ENCODE results near the gene C5orf15.

Gene C5orf15

GRCh38 chr5:133994297-133994989 lies 26.0 kb upstream of the C5orf15 start:
- WGBS, 2 experiments: 84 to 88% methylated on average over 9 of the region's 9 CpGs
- Histone ChIP-seq H3K27me3 (ENCODE audit: control insufficient read depth, insufficient read depth, low read length, poor library complexity, severe bottlenecking) (no peaks in the 10 kb centered on the region), H3K27ac (ENCODE audit: insufficient read depth, low read depth, low read length, poor library complexity, severe bottlenecking) (no peak overlapping the region), H3K4me1 (ENCODE audit: control insufficient read depth, insufficient read depth, low read length) (peaks cover 13% of the 10 kb centered on the region), H3K36me3 (ENCODE audit: control insufficient read depth, insufficient read depth, low read length) (peaks cover 12% of the 10 kb centered on the region), H3K9me3 (ENCODE audit: control insufficient read depth, low read length) (no peaks in the 10 kb centered on the region), H3K4me3 (ENCODE audit: insufficient read depth, low read depth, low read length) (no peak overlapping the region)

- H3K9me3 ChIP-seq (ENCODE audit: control insufficient read depth, low read length): no peaks in the 10 kb centered on the region
- peaks cover 17% of the 10 kb centered on the region for H3K36me3 ChIP-seq (ENCODE audit: control insufficient read depth, insufficient read depth, low read length)
- no peak overlapping the region for H3K27ac ChIP-seq (ENCODE audit: insufficient read depth, low read depth, low read length, poor library complexity, severe bottlenecking)
- H3K4me1 ChIP-seq (ENCODE audit: control insufficient read depth, insufficient read depth, low read length): peaks cover 13% of the 10 kb centered on the region
- no peak overlapping the region for H3K4me3 ChIP-seq (ENCODE audit: insufficient read depth, low read depth, low read length)
- WGBS, 2 experiments: 93 to 95% methylated on average over 2 of the region's 2 CpGs
- no peaks in the 10 kb centered on the region for H3K27me3 ChIP-seq (ENCODE audit: control insufficient read depth, insufficient read depth, low read length, poor library complexity, severe bottlenecking)
These were observed 24.9 kb upstream of the C5orf15 start for GRCh38 chr5:133993185-133993936.

- no peaks in the 10 kb centered on the region for H3K27me3 ChIP-seq (ENCODE audit: control insufficient read depth, insufficient read depth, low read length, poor library complexity, severe bottlenecking)
- H3K36me3 ChIP-seq (ENCODE audit: control insufficient read depth, insufficient read depth, low read length): peaks cover 17% of the 10 kb centered on the region
- WGBS, 2 experiments: 95 to 97% methylated on average over 8 of the region's 8 CpGs
These were observed 24.2 kb upstream of the C5orf15 start for GRCh38 chr5:133992429-133993155.

GRCh38 chr5:133991171-133991910 lies 22.9 kb upstream of the C5orf15 start:
- Histone ChIP-seq H3K36me3 (ENCODE audit: control insufficient read depth, insufficient read depth, low read length) (peaks cover 24% of the 10 kb centered on the region), H3K27ac (ENCODE audit: insufficient read depth, low read depth, low read length, poor library complexity, severe bottlenecking) (no peak overlapping the region), H3K27me3 (ENCODE audit: control insufficient read depth, insufficient read depth, low read length, poor library complexity, severe bottlenecking) (no peaks in the 10 kb centered on the region), H3K4me3 (ENCODE audit: insufficient read depth, low read depth, low read length) (no peak overlapping the region), H3K4me1 (ENCODE audit: control insufficient read depth, insufficient read depth, low read length) (peaks cover 13% of the 10 kb centered on the region), H3K9me3 (ENCODE audit: control insufficient read depth, low read length) (no peaks in the 10 kb centered on the region)
- 96 to 98% methylated on average over 5 of the region's 5 CpGs for WGBS, 2 experiments

More at GRCh38 chr5:133992429-133993155, 24.2 kb upstream of the C5orf15 start:
- Histone ChIP-seq H3K9me3 (ENCODE audit: control insufficient read depth, low read length) (no peaks in the 10 kb centered on the region), H3K4me1 (ENCODE audit: control insufficient read depth, insufficient read depth, low read length) (peaks cover 13% of the 10 kb centered on the region), H3K4me3 (ENCODE audit: insufficient read depth, low read depth, low read length) (no peak overlapping the region), H3K27ac (ENCODE audit: insufficient read depth, low read depth, low read length, poor library complexity, severe bottlenecking) (no peak overlapping the region)

- Histone ChIP-seq H3K36me3 (ENCODE audit: control insufficient read depth, insufficient read depth, low read length) (peaks cover 28% of the 10 kb centered on the region), H3K27ac (ENCODE audit: insufficient read depth, low read depth, low read length, poor library complexity, severe bottlenecking) (no peak overlapping the region), H3K4me1 (ENCODE audit: control insufficient read depth, insufficient read depth, low read length) (peaks cover 3% of the 10 kb centered on the region), H3K4me3 (ENCODE audit: insufficient read depth, low read depth, low read length) (no peak overlapping the region), H3K9me3 (ENCODE audit: control insufficient read depth, low read length) (no peaks in the 10 kb centered on the region), H3K27me3 (ENCODE audit: control insufficient read depth, insufficient read depth, low read length, poor library complexity, severe bottlenecking) (no peaks in the 10 kb centered on the region)
- WGBS, 2 experiments: 95 to 96% methylated on average over 6 of the region's 6 CpGs
These were observed 22.0 kb upstream of the C5orf15 start for GRCh38 chr5:133990396-133990795.

GRCh38 chr5:133985540-133986180 lies 17.2 kb upstream of the C5orf15 start:
- peaks cover 23% of the 10 kb centered on the region for H3K36me3 ChIP-seq (ENCODE audit: control insufficient read depth, insufficient read depth, low read length)

GRCh38 chr5:133983674-133984073 lies 15.2 kb upstream of the C5orf15 start:
- no peaks in the 10 kb centered on the region for H3K4me1 ChIP-seq (ENCODE audit: control insufficient read depth, insufficient read depth, low read length)
- no peaks in the 10 kb centered on the region for H3K27me3 ChIP-seq (ENCODE audit: control insufficient read depth, insufficient read depth, low read length, poor library complexity, severe bottlenecking)
- H3K27ac ChIP-seq (ENCODE audit: insufficient read depth, low read depth, low read length, poor library complexity, severe bottlenecking): no peak overlapping the region
- no peak overlapping the region for H3K4me3 ChIP-seq (ENCODE audit: insufficient read depth, low read depth, low read length)
- peaks cover 13% of the 10 kb centered on the region for H3K36me3 ChIP-seq (ENCODE audit: control insufficient read depth, insufficient read depth, low read length)
- 94 to 95% methylated on average over 5 of the region's 5 CpGs for WGBS, 2 experiments
- H3K9me3 ChIP-seq (ENCODE audit: control insufficient read depth, low read length): no peaks in the 10 kb centered on the region

More at GRCh38 chr5:133985540-133986180, 17.2 kb upstream of the C5orf15 start:
- no peaks in the 10 kb centered on the region for H3K4me1 ChIP-seq (ENCODE audit: control insufficient read depth, insufficient read depth, low read length)
- H3K27me3 ChIP-seq (ENCODE audit: control insufficient read depth, insufficient read depth, low read length, poor library complexity, severe bottlenecking): no peaks in the 10 kb centered on the region
- no peak overlapping the region for H3K27ac ChIP-seq (ENCODE audit: insufficient read depth, low read depth, low read length, poor library complexity, severe bottlenecking)
- WGBS, 2 experiments: 96 to 97% methylated on average over 3 of the region's 3 CpGs
- no peaks in the 10 kb centered on the region for H3K9me3 ChIP-seq (ENCODE audit: control insufficient read depth, low read length)
- no peak overlapping the region for H3K4me3 ChIP-seq (ENCODE audit: insufficient read depth, low read depth, low read length)

GRCh38 chr5:133981714-133982113 lies 13.3 kb upstream of the C5orf15 start:
- H3K4me3 ChIP-seq (ENCODE audit: insufficient read depth, low read depth, low read length): no peak overlapping the region
- H3K27me3 ChIP-seq (ENCODE audit: control insufficient read depth, insufficient read depth, low read length, poor library complexity, severe bottlenecking): no peaks in the 10 kb centered on the region
- H3K36me3 ChIP-seq (ENCODE audit: control insufficient read depth, insufficient read depth, low read length): peaks cover 12% of the 10 kb centered on the region
- no peak overlapping the region for H3K27ac ChIP-seq (ENCODE audit: insufficient read depth, low read depth, low read length, poor library complexity, severe bottlenecking)
- WGBS, 2 experiments: 97% methylated on average over 1 of the region's 1 CpG
- H3K4me1 ChIP-seq (ENCODE audit: control insufficient read depth, insufficient read depth, low read length): no peaks in the 10 kb centered on the region
- no peaks in the 10 kb centered on the region for H3K9me3 ChIP-seq (ENCODE audit: control insufficient read depth, low read length)

GRCh38 chr5:133980652-133981051 lies 12.2 kb upstream of the C5orf15 start:
- H3K27me3 ChIP-seq (ENCODE audit: control insufficient read depth, insufficient read depth, low read length, poor library complexity, severe bottlenecking): no peaks in the 10 kb centered on the region
- H3K9me3 ChIP-seq (ENCODE audit: control insufficient read depth, low read length): no peaks in the 10 kb centered on the region
- no peak overlapping the region for H3K4me3 ChIP-seq (ENCODE audit: insufficient read depth, low read depth, low read length)
- 96% methylated on average over 7 of the region's 7 CpGs for WGBS, 2 experiments
- no peak overlapping the region for H3K27ac ChIP-seq (ENCODE audit: insufficient read depth, low read depth, low read length, poor library complexity, severe bottlenecking)
- peaks cover 9% of the 10 kb centered on the region for H3K36me3 ChIP-seq (ENCODE audit: control insufficient read depth, insufficient read depth, low read length)
- no peaks in the 10 kb centered on the region for H3K4me1 ChIP-seq (ENCODE audit: control insufficient read depth, insufficient read depth, low read length)

All from ectodermal cell (in vitro differentiated cells).